GM18520 (cell line): ENCODE data around the gene SH3RF2.

Source experiments
- ATAC-seq: cut with Tn5 transposase; IDR thresholded peaks from one replicate; pipeline ENCODE4 v1.9.1; 2021; ENCODE audit not compliant: unreplicated experiment

SH3RF2 gene

GRCh38 chr5:146039420-146039819 is 103.0 kb downstream of the SH3RF2 start:
- ATAC-seq: no peak

- ATAC-seq: no peak
Observed at GRCh38 chr5:146040527-146040926, 104.1 kb downstream of the SH3RF2 start.

DNA sequence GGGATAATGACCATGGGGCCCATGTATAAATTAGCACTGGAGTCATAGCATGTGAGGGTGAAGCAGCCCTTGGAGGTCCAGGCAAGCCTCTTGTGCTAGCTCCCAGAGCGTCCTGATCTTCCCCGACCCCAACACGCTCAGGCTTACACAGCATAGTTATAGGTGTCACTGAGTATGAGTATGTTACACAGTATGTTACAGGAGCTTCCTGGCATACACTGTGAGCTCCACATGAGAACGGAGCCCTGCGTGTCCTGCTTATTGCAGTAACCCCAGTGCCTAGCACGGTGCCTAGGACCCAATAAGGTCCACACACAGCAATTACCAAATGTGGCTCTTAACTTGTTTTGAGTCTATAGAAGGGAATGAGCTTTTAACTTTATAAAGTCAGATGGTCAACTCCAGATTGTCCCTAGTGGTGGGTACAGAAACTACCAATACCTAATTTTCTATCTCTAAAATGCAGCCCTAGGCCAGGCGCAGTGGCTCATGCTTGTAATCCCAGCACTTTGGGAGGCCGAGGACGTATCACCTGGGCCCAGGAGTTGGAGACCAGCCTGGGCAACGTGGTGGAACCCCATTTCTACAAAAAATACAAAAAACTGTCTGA is 104.9 kb downstream of the SH3RF2 start:
- ATAC-seq: peak; percentile 54

DNA sequence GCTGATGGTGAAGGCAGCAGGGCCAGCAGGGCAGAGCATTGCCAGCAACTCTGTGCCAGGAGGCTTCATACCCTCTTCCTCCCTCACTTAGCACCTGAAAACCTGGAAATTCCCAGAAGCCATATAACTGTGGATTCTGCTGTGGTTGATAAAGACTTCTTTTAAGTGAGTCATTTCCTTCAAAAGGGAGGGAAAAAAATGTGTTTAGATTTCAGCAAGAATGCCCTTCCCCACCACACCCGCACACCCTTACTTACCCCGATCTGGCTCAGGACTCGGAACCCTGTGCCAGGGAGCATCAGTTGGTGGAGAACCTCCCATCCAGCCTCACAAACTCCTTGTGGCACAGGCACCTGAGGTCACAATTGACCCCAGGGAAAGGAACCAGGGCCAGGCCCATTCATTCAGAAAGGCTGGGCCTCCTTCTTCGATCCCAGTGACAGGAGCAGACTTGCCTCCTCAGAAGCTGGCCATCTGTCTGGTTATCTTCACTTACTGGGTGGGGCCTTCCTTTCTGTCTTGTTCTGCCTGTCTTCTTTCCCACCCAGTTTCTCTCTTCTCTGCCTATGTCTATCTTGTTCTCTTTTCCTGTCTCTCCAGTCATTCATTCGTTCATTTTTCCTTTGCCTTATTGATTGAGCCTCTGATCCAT is 106.4 kb downstream of the SH3RF2 start:
- ATAC-seq: no peak

GRCh38 chr5:146043722-146044121 is 107.3 kb downstream of the SH3RF2 start:
- no peak for ATAC-seq

DNA sequence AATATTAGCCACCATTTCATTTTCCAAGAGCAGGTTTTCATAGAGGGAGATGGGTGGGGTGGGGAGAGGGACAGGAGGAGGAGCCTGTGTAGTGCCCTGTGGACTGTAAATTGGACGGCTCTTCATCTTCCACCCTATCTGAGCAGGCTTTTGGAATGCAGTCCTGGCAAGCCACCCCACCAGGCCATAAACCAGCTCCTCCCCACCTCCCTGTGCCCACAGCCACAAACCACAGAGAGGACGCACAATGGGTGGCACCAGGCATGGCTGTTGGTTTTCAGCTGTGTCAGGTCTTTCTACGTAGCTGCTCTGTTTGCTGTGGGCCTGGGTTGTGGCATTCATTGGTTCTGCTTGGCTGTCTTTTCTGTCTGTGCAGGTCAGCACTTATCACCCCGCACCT is 111.0 kb downstream of the SH3RF2 start:
- ATAC-seq: no peak

- ATAC-seq: no peak
Observed at GRCh38 chr5:146048994-146049703, 112.8 kb downstream of the SH3RF2 start.

- ATAC-seq: no peak
Observed at GRCh38 chr5:146049704-146050026, 113.3 kb downstream of the SH3RF2 start.

DNA sequence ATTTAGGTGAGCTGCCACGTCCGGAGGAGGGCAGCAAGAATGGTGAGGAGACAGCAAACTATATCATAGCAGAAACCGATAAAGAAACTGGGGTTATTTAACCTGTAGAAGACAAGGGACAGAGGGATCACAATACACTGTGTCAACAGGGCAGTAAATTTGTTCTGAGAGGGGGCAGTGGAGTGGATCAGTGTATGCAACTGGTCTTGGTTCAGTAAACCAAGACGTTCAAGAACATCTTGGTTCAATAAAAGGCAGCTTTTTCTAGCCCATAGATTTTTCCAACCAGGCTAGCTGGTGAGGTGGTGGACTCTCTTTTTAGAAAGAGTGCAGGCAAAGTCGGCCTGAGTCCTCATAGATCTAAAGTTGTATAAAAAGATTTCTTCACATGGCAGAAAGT is 113.7 kb downstream of the SH3RF2 start:
- ATAC-seq: no peak

DNA sequence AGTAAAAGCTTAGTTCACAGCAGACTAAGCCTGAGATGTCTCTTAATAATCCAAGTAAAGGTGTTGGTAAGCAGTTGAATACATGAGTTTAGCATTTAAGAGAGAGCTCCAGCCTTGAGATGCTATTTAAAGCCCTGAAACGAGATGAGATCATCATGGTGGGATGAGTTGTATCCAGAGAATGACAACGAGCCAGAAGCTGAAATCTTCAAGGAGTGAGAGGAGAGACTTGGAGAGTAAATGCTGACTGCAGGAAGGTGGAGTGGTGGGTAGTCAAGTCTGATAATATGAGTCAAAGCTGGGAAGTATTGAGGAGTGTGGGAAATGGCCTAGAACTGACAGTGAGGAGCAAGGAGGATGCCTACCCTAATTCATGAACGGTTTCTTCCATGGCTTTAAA is 115.3 kb downstream of the SH3RF2 start:
- ATAC-seq: no peak

GRCh38 chr5:146052780-146053179 is 116.4 kb downstream of the SH3RF2 start:
- no peak for ATAC-seq

DNA sequence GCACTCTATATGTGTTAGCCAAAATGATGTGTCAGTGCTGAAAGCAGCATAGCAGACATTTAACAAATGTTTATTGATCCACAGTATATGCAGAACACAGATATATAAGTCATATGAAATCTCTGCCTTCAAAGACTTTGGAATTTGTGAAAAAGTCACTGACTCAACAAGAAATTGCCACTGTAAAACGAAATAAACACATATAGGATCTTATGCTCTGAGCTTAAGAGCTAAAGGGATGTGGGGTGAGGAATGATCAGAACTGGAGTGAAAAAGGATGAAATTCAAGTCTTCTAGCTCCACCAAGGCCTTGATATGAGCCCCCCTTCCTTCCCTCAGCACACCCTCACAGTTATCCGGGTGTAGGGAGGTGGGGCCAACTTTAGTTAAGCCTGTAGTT is 119.1 kb downstream of the SH3RF2 start:
- no peak for ATAC-seq

- ATAC-seq: no peak
Observed at GRCh38 chr5:146059460-146060220, 123.3 kb downstream of the SH3RF2 start.

DNA sequence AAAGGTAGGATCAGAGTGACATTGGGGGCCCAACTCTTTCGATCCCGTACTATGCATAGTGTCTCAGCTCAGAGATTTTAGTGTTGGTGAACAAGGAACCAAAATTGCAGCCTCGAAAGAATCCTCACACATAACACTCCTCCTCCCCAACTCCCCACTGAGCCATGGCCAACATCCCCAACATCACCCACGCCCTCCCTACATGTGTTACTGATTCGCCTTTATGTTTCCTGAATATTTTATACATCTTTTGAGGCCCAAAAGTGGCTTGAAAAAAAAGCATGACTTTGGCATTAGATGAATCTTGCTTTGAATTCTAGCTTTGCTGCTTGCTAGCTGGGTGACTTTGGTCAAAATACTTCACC is 123.8 kb downstream of the SH3RF2 start:
- ATAC-seq: no peak

DNA sequence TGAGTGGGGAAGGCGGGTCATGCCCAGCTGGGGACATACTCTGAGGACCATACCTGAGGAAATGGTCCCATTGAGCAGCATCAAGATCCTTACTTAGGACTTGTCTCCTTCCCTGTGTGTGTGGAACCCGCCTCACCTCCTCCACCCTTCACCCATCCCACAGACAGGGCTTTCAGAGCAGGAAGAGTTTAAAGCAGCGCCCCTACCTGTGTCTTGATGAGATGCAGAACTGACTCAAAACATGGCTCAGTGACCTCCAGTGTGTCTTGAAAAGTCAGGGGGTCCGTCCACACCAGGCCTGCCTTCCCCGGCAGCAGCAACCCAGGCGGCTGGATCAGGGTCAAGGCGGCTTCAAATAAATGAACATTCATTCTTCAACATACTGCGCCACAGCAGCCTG is 130.6 kb downstream of the SH3RF2 start:
- ATAC-seq: no peak

GRCh38 chr5:146068206-146068605 is 131.8 kb downstream of the SH3RF2 start:
- no peak for ATAC-seq

DNA sequence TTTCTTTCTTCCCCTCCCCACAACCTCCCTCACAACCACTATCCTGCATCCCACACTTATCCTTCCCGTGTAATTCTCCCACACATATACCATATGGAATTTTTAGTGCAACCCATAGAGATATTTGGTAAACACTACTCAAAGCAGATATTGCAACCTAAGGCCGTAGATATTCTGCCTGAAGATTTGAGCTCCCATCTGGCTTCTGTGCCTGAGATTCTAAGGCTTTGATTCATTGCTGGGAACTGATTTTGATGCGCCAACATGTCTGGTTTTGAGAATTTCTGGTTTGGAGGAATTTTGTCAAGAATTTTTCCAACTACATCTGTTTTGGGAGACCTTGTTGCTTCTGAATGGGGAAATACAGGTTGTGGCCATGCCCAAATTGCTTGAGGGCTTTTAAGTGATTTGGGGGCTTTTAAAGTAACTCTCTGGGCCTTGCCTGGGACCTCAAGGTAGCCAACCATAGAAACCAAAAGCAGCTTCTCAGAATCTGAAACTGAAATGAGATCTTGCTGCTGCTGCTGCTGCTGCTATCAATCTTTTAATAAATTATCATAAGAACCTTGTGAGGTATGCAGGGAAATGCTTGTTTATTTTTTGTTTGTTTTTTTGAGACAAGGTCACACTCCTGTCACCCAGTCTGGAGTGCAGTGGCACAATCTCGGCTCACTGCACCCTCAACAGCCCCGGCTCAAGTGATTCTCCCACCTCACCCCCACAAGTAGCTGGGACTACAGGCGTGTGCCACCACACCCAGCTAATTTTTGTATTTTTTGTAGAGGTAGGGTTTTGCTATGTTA is 132.8 kb downstream of the SH3RF2 start:
- ATAC-seq: no peak

DNA sequence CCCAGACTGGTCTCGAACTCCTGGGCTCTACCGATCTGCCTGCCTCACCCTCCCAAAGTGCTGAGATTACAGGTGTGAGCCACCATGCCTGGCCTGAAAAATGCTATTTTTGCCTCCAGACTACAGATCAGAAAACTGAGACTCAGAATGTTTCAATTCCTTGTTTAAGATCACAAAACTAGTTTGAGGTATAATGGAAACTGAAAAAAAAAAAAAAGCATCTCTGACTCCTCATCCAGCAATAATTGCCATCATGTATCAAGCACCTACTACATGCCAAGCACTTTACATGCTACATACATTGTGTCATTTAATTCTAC is 133.4 kb downstream of the SH3RF2 start:
- no peak for ATAC-seq

GRCh38 chr5:146070746-146071145 is 134.4 kb downstream of the SH3RF2 start:
- no peak for ATAC-seq

DNA sequence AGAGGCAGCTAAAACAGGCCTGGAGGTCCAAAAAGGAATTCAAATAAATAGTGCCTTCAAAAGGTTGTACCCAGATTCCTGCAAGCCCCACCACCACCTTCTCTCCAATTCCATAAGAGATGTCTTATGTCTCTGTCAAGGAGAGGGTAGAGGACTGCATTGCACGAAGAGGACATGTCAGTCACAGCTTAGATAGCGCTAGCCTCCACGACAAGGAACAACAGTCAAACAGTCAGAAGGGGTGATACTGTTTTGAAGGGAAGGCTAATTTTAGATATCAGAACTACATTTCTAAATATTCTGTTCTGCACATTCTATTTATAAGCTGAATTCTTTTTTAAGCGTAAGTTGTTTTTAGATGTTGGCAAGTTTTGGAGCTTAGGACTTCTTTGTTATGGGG is 134.8 kb downstream of the SH3RF2 start:
- ATAC-seq: no peak

DNA sequence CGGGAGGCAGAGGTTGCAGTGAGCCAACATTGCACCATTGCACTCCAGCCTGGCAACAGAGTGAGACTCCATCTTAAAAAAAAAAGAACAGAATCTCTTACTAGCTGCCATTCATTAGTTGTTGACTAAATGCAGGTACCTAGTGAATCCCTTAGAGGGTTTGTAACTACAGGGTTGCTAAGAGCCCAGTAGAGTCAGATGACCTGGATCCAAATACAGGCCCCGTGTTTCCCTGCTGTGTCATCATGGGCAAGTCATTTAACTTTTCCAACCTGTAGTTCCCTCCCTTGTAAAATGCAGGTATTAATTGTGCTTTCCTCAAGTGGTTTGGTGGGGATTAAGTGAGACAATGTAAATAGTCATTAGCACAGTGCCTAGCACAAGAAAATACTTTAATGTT is 136.2 kb downstream of the SH3RF2 start:
- no peak for ATAC-seq
